ENCODE measurements around the gene INPP5A.

The INPP5A gene

DNA sequence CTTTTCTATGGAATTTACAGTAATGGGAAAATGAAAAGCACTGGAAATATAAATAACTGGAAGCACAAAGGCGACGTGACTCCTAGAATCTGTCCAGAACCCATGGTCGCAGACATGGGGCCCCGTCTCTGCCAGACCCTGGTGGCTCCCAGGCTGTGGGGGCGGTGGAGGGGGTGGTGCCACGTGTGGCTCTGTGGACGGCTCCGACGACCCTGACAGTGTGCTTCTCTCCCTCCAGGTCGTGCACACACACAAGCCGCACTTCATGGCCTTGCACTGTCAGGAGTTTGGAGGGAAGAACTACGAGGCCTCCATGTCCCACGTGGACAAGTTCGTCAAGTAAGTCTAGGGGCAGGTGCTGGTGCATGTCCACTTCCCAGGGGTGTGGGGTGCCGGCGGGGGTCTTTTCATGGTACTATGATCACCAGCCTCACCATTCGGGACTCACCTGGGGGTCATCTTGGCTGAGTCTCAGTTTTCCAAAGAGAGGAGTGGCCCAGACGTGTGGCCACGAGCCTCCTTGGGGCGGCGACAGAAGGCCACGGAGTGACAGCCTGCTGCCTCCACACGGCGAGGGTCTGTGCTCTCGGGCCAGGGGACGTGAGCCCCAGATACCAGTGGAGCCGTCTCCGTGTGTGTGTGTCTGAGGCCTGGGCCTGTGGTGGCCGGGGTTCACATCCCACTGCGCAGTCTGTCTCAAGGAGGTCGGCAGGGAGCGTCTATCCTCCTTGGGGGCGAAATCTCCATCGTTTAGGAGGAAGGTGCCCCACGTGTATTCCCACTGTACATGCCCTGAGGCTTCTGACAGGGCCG, 108.2 kb downstream of the INPP5A start:
- no peak for DNase-seq (ENCODE audit: low spot score)

DNA sequence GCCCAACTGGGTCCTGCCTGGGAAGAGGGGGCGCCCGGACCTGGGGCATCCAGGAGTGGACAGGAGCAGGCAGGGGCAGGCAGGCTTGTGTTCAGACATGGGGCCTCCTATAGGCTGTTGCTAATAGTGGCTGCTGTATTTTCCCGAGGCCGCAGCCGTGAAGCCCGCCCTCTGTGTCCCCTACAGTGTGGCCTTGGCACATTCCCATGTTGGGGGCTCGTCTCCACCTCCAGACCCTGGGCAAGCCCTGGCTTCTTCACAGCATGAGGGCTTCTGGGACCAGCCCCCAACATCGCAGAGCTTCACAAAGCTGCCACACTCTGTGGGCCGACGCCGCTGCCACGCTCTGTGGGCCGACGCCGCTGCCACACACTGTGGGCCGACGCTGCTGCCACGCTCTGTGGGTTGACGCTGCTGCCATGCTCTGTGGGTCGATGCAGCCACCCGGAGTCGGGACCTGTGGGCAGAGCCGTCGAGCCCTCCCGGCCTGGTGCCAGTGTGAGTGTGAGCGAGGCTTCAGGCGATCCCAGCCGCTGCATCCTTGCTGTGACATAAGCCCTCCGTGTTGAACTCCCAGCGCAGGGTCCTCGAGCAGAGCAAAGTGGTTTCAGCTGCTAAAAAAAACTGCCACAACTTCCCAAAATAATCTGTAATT, 109.0 kb downstream of the INPP5A start:
- no peak for DNase-seq (ENCODE audit: low spot score)

DNA sequence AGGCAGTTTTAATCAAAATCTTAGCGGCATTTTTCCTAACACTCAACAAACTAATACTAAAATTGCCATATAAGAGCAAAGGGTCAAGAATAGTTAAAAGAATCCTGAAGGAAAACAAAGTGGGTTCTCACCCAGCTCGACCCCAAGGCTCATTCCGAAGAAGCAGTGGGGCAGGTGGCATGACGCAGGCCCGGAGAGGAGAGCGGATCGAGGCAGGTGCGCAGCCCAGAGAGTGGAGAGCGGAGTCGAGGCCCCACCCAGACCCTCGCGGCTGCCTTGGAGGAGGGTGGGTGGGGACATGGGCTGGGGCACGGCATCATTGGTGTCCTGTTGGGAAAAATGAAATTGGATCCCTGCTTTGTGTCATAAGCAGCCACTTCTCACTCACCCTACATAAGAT, 109.8 kb downstream of the INPP5A start:
- DNase-seq (ENCODE audit: low spot score): no peak

DNA sequence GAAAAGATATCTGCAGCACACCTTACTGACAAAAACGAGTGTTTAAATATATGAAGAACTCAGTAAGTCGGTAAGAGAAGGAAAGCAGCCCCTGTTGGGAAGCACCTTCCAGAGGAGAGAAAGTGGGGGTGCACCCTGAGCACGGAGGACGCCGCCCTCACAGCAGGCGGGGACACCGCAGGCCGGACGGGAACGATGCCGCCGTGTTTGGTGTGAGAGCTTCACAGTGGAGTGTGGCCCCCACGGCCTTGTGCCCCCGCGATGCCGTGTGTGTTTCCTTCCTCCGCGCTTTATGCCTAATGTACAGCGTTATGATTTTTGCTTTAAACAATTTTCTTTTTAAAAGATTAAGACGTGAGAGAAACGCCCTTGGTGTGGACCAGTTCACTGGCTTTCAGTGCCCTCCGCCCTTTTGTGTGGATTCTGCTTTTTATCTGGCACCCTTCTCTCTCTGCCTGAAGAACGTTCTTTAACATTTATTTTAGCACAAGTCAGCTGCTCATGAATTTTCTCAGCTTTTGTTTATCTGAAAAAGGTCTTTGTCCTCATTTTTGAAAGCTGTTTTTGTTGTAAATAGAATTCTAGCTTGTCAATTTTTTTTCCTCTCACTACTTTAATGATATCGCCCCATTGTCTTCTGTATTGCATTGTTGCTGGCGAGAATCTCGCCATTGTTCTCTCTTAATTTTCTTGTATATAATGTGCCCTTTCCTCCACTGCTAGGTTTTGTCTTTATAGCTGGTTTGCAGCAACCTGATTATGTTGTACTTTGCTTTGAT, 110.7 kb downstream of the INPP5A start:
- no peak for DNase-seq (ENCODE audit: low spot score)

DNA sequence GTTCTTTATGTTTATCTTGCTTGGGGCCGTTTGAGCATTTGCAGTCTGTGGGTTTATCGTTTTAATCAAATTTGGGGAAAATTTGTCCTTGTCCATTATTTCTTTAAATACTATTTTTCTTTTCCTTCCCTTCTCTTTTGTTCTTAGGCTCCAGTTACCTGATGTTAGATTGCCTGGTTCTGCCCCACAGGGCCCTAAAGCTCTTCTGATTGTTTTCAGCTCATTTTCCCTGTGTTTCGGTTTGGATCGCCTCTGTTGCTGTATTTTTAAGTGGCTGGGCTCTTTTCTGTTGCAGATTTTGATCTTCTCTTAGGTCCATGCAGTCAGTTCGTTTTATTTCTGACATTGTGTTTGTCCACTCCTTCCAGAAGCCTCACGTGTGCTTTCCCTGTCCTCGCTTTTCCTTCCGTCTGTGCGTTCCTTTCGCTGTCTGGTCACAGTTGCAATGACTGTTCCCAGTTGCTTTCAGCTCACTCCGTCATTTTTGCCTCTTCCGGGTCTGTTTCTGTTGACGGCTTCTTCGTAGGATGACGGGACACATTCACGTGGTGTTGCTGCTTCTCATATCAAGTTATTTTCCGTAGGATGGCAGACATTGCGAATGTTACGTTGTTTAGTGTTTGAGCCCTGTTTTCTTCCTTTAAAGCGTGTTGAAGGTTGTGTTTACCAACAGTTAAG, 111.4 kb downstream of the INPP5A start:
- DNase-seq (ENCODE audit: low spot score): no peak

DNA sequence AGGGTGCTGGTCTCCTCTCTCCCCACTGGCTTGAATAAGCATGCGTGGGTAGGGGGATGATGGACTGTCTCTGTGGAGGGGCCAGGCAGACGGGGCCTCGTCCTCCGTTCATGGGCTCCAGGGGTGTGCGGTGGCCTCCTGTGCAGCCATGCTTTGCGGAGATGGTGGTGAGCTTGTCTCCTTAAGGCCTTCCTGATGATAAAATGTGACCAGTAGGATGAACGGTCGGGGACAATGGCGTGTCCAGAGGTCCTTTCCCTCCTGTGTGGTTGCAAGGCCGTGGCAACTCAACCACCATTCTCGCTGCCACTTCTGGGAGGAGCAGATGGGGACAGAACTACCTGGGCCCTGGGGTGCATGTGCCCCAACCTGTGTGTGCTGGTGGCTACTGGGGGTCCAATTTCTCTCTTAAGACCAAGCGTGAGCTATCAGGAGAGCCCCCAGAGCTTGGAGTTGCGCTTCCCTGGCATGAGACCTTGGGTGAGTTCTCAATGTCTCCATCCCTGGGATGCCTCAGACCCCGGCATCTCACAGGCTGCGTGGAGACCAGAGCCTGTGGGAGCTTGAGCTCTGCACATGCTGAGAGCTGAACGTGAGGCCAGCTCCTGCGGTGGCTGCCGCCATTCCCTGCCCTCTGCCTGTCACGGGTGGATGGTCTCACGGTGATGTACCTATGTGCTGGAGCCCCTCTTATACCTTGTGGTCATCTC, 112.2 kb downstream of the INPP5A start:
- DNase-seq (ENCODE audit: low spot score): no peak

DNA sequence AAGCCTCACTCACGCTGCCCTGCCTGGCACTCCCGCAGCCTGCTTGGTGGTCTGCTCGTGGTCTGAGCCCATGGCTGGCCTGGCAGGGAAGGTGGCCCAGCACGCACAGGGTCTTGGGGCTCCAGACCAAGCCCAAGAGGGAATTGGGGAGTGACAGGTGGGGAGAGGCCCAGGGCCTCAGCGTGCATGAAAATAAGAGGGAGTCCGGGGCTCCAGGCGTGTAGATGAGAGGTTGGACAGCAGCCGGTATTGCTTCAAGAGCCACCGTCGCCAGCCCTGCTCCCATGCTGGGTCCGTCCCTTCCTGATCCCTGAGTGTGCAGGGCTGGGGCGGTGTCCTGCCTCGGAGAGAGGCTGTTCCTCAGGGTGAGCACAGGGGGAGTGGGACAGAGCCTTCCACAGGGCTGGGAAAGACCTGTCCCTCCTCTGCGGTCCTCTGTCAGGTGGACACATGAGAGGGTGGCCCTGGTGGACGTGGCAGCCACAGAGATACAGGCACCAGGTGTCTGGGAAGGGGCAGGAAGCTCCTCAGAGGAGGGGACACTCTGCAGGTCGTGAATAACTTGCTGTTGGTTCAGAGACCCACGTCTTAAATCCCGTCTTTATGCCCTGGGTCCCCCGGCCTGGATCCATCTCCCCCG, 113.1 kb downstream of the INPP5A start:
- DNase-seq (ENCODE audit: low spot score): no peak

DNA sequence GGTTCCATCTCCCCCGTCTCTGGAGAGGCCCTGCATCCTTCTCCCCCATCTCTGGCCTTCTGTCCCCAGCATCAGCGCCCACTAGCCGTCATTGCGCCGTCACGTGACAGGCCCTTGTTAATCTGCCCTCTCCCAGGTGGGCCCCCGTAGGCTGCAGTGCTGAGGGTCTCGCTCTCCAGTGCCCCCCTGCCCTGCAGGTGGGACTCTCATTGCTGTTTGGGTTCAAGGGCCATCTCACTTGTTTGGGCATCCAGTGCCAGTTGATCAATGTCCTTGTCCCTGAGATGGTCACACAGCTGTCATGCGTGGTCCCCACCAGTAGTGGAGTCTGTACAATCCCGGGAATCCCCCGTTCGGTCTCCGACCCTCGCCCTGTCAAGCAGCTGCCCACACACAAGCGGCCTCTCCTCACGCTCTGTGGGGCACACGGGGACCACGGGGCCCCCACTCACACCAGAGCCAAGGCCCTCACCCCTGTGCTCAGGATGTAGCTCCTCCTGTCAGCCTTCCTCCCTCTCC, 114.0 kb downstream of the INPP5A start:
- DNase-seq (ENCODE audit: low spot score): no peak

DNA sequence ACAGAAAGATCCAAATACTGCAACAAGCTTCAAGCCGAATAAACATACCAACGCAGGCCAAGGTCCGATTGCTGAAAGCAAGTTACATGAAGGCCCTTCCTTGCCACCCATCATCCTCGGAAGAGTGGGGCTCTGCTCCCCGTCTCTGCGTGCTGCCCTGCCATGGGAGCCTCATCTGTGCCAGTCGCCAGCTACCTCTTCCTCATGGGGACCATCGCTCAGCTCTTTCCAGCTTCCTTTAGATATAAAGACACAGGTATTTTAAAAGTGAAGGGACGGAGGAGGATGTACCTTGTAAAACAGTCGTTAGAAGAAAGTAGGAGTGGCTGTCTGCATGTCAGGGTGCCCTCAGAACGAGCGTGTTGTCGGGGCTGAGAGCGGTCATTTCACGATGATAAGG, 114.9 kb downstream of the INPP5A start:
- no peak for DNase-seq (ENCODE audit: low spot score)

DNA sequence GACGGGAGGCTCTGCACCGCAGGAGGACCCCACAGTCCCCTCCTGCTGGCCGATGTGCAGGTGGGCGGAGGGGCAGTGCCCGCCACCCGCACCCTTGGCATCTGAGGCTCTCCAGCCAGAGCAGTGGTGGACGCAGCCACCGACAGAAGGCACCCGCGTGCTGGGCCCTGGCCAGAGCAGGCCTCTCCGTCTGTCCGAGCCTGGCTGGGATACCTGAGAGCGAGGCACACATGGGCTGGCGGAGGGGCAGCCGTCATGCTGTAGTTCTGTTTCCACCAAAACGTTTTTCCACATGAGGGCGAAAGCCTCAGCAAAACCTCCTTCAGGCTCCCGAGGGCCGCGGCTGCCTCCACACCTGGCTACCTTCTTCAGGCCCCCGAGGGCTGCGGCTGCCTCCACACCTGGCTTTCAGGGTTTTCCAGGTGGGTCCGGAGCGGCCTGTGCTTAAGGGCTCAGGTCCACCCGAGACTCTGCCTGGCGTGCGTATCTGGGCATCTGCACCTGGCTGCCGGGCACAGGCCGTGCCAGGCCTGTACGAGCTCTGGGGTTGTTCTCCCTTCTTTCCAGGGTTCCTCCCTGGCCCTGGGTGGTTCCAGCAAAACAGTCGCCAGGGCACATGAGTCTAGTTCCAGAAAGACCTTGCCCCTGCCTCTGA, 115.5 kb downstream of the INPP5A start:
- no peak for DNase-seq (ENCODE audit: low spot score)

DNA sequence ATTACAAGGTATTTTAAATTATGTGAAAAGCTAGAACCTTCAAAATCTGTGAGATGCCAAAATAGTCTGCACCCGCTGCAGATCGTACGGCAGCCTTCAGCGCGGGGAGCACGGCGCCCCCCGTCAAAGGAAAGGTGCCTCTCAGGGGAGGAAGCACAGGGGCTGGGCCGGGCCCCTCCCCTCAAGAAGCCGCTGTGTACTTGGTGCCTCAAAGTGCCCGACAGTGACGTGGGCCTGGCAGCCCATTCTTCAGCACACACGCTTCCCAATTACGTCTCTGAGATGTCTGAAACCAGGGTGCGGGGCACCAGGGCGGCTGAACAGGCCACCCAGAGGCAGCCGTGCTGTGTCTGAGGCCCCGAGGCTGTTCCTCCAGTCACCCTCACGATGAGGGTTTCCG, 116.1 kb downstream of the INPP5A start:
- DNase-seq (ENCODE audit: low spot score): no peak

DNA sequence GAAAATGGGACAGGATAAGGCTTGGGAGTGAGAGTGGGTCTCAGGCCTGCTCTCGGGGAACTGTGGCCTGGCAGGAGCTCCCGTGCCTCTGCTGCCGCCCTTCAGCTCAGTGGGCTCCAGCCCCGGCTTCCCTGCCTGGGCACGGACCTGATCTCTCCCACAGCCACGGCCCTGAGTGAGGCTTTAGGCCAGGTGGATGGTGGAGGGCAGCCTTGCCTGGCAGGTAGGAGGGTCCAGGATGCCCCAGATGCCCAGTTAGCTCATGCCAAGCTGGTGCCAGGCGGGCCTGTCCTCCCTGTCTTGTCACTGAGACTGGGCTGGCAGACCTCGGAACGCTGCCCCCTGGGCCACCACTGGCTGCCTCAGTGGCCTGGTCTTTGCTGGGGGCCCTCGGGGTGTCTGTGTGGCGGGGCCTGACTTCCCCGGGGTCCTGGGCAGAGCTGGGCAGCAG, 116.6 kb downstream of the INPP5A start:
- DNase-seq (ENCODE audit: low spot score): no peak

DNA sequence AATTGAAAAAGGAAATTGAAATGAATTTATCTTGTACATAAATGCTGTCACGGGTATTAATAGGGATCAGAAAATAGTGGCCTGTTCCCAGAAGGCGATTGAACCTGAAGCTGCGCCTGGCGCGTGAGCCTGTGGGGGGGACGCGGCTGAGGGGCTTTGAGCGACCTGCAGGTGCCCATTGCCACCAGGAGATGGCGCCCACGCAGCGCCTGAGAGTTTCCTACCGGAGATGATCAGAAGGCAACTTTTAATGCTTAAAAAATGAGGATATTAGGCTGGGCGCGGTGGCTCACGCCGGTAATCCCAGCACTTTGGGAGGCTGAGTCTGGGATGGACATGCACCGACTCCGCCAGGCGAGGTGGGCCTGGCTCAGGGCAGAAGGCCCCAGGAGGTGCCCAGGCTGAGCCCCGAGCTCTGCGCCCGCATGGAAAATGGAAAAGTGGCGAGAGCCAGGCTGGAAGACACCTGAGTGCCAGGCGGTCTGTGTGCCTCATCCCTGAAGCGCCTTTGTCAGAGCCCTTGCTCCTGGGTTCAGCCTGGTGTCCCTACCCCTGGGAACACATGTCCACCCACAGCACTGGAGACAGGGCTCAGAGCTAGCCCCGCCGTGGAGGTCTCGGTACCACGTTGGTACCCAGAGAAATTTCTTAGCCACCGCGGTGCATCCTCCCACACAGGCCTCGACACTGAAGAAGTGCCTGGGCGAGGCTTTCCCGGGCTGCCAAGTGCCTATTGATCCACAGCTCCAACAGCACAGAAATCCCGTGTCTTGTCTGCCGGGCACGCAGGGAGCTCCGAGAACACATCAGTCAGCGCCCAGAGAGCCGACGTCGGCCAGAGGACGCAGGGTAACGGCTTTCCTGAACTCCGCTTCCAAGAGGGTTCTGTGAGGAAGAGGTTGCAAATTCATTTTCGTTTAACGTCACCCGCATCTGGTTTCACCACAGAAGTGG, 117.4 kb downstream of the INPP5A start:
- DNase-seq (ENCODE audit: low spot score): peak; percentile 55

DNA sequence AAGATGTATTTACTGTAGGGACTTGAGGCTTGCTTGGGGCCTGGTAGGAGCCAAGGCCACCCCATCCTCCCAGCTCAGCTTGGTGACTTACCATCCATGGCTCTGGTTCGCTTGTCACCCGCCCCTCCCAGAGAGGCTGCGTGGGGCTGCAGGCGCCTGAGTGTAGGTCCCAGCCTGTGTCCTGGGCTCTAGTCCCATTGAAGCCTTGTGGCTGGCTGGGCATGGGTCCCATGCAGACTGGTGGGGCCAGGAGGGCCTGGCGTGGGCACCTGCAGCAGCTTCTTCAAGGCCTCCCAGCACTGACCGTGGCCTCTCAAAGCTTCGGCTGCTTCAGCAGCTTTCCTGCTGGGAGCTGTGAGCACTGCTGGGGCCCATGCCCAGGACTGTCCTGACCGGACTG, 118.1 kb downstream of the INPP5A start:
- DNase-seq (ENCODE audit: low spot score): no peak

DNA sequence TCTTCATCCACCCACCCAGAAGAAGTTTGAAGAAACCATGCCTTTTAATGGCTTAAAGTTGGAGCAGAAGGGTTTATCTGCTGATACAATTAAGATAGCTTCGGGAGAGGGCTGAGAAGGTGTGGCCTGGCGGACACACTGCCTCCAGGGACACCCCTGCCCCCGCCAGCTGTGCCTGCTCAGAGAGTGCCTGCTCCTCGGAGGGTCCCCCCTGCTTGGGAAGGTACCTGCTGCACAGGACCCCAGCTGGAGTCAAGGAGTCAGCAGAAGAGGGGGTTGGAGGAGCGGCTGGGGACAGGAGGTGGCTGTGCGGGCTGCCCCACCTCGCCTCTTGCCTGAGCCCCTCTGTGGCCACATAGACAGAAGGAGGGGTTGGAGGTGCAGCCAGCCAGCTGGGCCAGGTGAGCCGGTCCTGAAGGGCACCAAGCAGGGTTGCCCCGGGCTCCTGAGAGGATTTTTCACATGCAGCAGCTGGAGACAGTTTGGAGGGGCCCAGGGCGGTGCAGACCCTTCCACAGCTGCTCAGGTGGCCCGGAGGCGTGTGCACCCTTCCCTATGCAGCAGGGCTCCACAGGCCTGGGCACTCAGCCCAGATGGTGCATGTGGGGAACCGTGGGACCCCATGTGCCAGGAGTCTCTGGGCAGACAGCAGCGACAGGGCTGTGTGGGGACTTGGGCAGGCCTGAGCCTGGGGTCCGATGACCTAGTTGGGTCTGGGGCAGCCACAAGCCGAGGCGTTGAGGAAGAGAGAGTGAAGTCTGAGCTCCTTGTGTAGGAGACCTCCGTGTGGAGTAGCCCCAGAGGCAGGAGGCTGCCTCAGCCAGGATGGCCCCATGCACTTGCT, 118.9 kb downstream of the INPP5A start:
- no peak for DNase-seq (ENCODE audit: low spot score)

DNA sequence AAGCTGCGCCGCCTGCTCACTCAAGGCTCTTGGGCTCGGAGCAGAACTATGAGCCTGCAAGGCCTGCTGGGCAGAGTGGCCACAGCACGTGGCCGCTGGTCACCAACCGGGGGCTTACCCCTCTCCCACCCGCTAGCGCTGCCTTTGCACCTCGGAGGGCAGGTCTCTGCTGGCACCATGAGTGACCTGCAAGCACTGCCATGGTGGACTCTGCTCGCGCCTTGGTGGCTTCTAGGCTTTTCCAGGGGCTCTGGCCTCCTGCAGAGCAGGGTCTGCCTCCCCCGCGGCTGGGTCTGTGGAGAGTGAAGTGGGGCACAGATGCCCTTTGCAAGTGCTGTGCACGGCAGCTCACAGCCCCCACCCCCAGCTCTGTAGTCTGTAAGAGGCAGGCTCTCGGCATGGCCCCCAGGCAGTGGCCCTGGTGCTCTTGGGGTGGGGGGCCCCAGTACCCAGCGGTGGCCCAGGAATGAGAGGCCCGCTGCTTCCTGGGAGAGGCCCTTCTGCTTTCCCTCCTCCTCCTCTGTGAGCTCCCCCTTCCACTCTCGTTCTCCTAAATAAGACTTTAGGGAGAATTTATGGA, 119.6 kb downstream of the INPP5A start:
- DNase-seq (ENCODE audit: low spot score): no peak

DNA sequence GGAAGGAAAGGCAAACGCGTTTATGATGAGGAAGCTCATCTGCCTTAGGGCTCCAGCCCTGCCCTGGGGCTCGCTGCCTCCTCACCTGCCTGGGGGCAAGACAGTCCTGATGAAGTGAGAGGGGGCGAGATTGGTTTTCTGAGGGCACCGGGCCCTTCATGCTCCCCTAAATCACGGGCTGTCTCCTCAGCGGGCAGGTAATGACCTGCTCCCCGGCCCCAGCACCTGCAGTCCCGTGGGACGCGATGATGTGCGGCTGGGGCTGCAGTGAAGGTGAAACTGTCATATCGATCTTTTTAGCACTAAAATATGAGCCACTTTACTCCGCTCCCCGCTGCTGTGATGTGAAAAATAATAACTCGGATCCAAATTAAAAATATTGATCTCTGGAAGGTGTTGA, 120.2 kb downstream of the INPP5A start:
- DNase-seq (ENCODE audit: low spot score): no peak

All from kidney capillary endothelial cell (primary cell).